ENCODE results near the gene IDE.
"Not testable (repeated sequence)": the region's sequence is repeated elsewhere in the genome, so short reads cannot be mapped to it uniquely, and the experiment has no call there.

The IDE gene

DNA sequence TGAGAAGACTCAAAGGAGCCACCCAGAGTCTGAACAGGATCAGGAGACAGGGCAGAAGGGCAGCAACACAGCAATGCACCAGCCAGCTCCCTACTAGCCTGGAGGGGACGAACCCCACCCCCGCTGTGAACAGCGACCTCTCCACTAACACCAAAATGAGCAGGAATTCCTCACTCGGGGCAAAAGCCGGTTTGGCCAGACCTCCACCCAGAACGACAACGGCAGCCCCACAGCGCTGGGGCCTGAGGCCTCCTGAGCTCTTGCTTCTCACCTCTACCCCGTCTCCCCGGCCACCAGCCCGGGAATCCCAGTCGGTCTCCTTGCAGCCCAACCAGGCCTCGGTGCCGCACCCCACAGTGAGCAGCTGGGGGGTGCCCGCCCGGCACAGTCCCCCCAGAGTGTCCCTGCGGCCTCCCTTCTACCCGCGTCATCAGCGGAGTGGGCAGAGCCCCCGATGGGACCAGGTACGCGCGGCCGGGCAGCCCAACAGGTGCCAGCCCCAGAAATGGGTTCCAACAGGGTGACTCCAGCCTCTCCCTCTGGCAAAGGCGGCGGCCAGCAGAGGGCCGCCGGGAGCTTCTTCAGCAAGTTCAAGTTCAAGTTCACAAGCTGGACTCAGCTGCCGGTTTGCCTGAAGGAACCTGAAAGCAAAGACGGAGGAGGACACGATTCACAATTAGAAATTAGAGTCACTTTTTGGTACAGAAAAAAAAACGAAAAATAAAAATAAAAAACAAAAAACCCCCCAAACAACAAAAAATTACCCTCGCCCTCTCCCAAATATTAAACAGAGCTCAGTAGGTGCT is 153.9 kb downstream of the IDE start:
- peak; percentile 47 for DNase-seq (ENCODE audit: low spot score)

DNA sequence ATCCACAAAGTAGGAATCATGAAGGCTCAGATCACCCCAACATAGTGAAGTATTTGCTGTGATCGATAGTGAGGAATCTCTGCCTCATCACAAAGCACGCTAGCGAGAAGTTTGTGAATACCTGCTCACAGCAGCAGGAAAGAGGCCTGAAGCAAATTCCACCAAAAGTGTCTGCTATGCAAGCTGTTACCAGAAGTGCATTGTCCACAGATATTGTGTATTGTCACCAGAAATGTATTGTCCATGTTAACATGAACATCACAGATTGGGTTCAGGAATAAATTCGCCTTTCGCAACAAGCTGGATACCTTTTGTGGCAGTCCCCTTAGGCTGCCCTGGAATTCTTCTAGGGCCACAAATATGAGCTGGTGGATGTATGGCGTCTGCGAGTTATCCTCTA is 155.0 kb downstream of the IDE start:
- no peak for DNase-seq (ENCODE audit: low spot score)

DNA sequence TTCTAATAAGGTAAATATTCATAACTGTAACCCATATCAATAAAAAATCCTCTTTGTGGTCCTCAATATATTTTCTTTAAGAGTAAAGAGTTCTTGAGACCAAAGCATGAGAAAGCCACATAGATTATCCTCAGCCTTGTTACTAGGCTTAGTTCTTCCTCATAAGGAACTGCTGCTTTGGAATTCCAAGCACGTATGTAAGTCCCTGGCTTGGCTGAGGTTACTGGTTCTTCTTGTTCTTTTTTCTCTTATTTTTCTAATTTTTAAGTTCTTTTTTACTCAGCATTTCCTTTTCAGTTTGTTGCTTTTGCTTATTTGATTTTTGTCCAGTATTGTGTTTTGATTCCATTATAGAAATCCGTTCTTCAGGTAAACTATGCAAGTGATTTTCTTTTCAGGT is 155.7 kb downstream of the IDE start:
- DNase-seq (ENCODE audit: low spot score) = no peak

DNA sequence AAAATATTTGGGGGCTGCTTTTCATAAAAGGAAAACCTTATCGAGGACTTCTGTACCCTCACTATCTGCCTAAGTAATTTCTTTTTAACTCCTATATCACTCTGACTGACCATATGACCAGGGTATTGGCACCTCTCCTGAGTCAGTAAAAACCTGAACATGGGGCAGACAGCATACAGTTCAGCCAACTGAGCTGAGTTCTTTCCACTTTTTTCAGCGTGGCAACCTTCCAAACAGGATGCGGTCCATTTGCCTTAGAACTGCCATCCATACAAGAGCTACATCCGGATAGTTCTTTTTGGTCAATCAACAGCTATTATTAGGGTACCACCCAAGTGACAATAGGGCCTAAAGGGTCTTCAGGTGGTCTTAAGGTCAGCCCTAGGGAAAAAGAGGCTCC is 160.4 kb downstream of the IDE start:
- DNase-seq (ENCODE audit: low spot score) = no peak

DNA sequence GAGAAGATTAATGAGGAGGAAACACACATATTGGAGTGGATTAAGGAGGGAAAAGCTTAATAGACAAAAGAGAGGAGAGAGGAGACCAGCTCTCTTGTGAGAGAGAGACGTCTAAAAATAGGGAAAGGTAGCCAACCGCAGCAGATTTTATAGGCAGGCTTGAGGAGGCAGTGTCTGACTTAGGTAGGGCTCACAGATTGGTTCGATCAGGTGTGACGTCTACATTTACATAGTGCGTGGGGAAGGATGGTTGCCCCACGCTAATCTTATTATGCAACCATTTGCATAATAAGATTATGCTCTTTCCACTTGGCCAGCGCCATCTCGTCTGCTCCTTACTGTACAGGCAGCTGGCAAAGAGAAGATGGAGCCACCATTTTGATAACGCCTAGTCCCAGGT is 160.9 kb downstream of the IDE start:
- DNase-seq (ENCODE audit: low spot score) = no peak

GRCh38 chr10:92411406-92411805 is 162.5 kb downstream of the IDE start:
- no peak for DNase-seq (ENCODE audit: low spot score)

- no peak for DNase-seq (ENCODE audit: low spot score)
Measured at GRCh38 chr10:92410501-92410900, 163.4 kb downstream of the IDE start.

- DNase-seq (ENCODE audit: low spot score) = no peak
Measured at GRCh38 chr10:92408017-92408361, 165.9 kb downstream of the IDE start.

DNA sequence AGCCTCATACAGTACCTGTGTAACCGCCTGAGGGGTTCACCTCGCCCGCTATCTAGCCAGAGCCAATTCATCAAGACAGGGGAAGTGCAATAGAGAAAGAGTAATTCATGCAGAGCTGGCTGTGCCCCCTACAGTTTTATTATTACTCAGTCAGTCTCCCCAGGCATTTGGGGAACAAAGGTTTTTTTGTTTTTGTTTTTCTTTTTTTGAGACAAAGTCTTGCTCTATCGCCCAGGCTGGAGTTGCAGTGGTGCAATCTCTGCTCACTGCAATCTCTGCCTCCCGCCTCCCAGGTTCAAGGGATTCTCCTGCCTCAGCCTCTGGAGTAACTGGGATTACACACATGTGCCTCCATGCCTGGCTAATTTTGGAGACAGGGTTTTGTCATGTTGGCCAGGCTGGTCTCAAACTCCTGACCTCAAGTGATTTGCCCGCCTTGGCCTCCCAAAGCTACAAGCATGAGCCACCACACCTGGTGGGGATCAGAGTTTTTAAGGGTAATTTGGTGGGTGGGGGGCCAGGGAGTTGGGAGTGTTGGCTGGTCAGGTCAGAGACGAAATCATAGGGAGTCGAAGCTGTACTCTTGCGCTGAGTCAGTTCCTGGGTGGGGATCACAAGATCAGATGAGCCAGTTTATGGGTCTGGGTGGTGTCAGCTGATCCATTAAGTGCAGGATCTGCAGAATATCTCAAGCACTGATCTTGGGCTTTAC is 166.4 kb downstream of the IDE start:
- no peak for DNase-seq (ENCODE audit: low spot score)

GRCh38 chr10:92405419-92405924 is 168.4 kb downstream of the IDE start:
- no peak for DNase-seq (ENCODE audit: low spot score)

GRCh38 chr10:92404612-92405418 is 169.1 kb downstream of the IDE start:
- no peak for DNase-seq (ENCODE audit: low spot score)

- DNase-seq (ENCODE audit: low spot score) = not testable (repeated sequence)
Measured at GRCh38 chr10:92402234-92402633, 171.7 kb downstream of the IDE start.
